GM19023 (cell line): ENCODE results near the gene PRUNE2.
"Not testable (repeated sequence)": the region's sequence is repeated elsewhere in the genome, so short reads cannot be mapped to it uniquely, and the experiment has no call there.

Experiments
- ATAC-seq: cut with Tn5 transposase; IDR thresholded peaks from one replicate; pipeline ENCODE4 v1.9.1; 2021; ENCODE audit warnings: mild to moderate bottlenecking, moderate library complexity; ENCODE audit not compliant: unreplicated experiment

Gene PRUNE2

GRCh38 chr9:76605321-76605900 lies 300.5 kb downstream of the PRUNE2 start:
- ATAC-seq, result no peak

- no peak for ATAC-seq
These were observed 301.9 kb downstream of the PRUNE2 start for GRCh38 chr9:76603931-76604570.

GRCh38 chr9:76603448-76603895 lies 302.4 kb downstream of the PRUNE2 start:
- no peak for ATAC-seq

- ATAC-seq, result no peak
These were observed 303.7 kb downstream of the PRUNE2 start for GRCh38 chr9:76602199-76602598.

GRCh38 chr9:76600007-76600615 lies 305.8 kb downstream of the PRUNE2 start:
- no peak for ATAC-seq

- no peak for ATAC-seq
These were observed 306.9 kb downstream of the PRUNE2 start for GRCh38 chr9:76598981-76599380.

- no peak for ATAC-seq
These were observed 310.3 kb downstream of the PRUNE2 start for GRCh38 chr9:76595645-76596044.

GRCh38 chr9:76594764-76595424 lies 311.0 kb downstream of the PRUNE2 start:
- ATAC-seq, result no peak

GRCh38 chr9:76593961-76594735 lies 311.8 kb downstream of the PRUNE2 start:
- not testable (repeated sequence) for ATAC-seq

- no peak for ATAC-seq
These were observed 313.0 kb downstream of the PRUNE2 start for GRCh38 chr9:76592974-76593347.

GRCh38 chr9:76592091-76592973 lies 313.6 kb downstream of the PRUNE2 start:
- no peak for ATAC-seq

GRCh38 chr9:76591256-76591950 lies 314.5 kb downstream of the PRUNE2 start:
- no peak for ATAC-seq

GRCh38 chr9:76588316-76588715 lies 317.6 kb downstream of the PRUNE2 start:
- no peak for ATAC-seq

- ATAC-seq, result no peak
These were observed 319.3 kb downstream of the PRUNE2 start for GRCh38 chr9:76586390-76587314.

GRCh38 chr9:76585487-76586389 lies 320.2 kb downstream of the PRUNE2 start:
- ATAC-seq, result no peak

- ATAC-seq, result no peak
These were observed 322.7 kb downstream of the PRUNE2 start for GRCh38 chr9:76583256-76583655.

GRCh38 chr9:76581731-76582130 lies 324.2 kb downstream of the PRUNE2 start:
- no peak for ATAC-seq
